ENCODE measurements around the gene ZBTB16. TPM values are rescaled to one million over a fixed set of nuclear protein-coding genes. Genes with fewer than 3 reads are reported as not detected.

Gene ZBTB16
- total RNA-seq, 2 experiments from 2014 or later = 19.1 to 20.6 TPM

- H3K36me3 Mint-ChIP-seq (ENCODE audit: low read depth) = no peaks in the 10 kb centered on the region
- DNase-seq (no peak), ATAC-seq (ENCODE audit: poor library complexity) (no peak)
- Histone ChIP-seq H3K27me3 (ENCODE audit: control insufficient read depth in 1 of 2, insufficient read depth in 2 of 2, low read length in 2 of 2) (no peaks in the 10 kb centered on the region), H3K36me3 (ENCODE audit: insufficient read depth, low read length) (no peaks in the 10 kb centered on the region), H3K27ac (ENCODE audit: low read depth in 1 of 2, low read length in 2 of 2) (no peak overlapping the region), H3K9me3 (ENCODE audit: control insufficient read depth in 1 of 2, insufficient read depth in 1 of 2, low read length in 2 of 2) (no peaks in the 10 kb centered on the region), H3K4me1 (ENCODE audit: insufficient read depth, low read length) (peaks cover 3% of the 10 kb centered on the region), H3K4me3 (ENCODE audit: low read length) (no peak overlapping the region)
- ChIA-PET CTCF (no interaction called here), POLR2A (no interaction called here)
- H3K27me3 Mint-ChIP-seq = no peaks in the 10 kb centered on the region
- H3K9me3 Mint-ChIP-seq = no peaks in the 10 kb centered on the region
- TF ChIP-seq CTCF (IDR thresholded peaks at IDR 0.05) = no peak
- intact Hi-C loops (cut with DNase I, micrococcal nuclease) = loop anchor here in 1 of 2 experiments (10.0 kb wide), 1 partner anchor 45 kb away; no protein-coding TSS in a partner anchor
- H3K4me1 Mint-ChIP-seq (ENCODE audit: low read depth) = peaks cover 18% of the 10 kb centered on the region
- no peak overlapping the region for H3K27ac Mint-ChIP-seq
- H3K4me3 Mint-ChIP-seq = no peak overlapping the region
Observed at GRCh38 chr11:114129699-114130098, 70.2 kb downstream of the ZBTB16 start.

GRCh38 chr11:114130115-114130576, 70.6 kb downstream of the ZBTB16 start:
- ChIA-PET POLR2A (interaction anchor here (0.7 kb wide), 1 partner anchor 56 kb away, joined by 3 read pairs; no protein-coding TSS in a partner anchor), CTCF (no interaction called here)
- no peak overlapping the region for H3K27ac Mint-ChIP-seq
- Histone ChIP-seq H3K4me1 (ENCODE audit: insufficient read depth, low read length) (peaks cover 3% of the 10 kb centered on the region), H3K27ac (ENCODE audit: low read depth in 1 of 2, low read length in 2 of 2) (no peak overlapping the region), H3K27me3 (ENCODE audit: control insufficient read depth in 1 of 2, insufficient read depth in 2 of 2, low read length in 2 of 2) (no peaks in the 10 kb centered on the region), H3K4me3 (ENCODE audit: low read length) (no peak overlapping the region), H3K9me3 (ENCODE audit: control insufficient read depth in 1 of 2, insufficient read depth in 1 of 2, low read length in 2 of 2) (no peaks in the 10 kb centered on the region), H3K36me3 (ENCODE audit: insufficient read depth, low read length) (no peaks in the 10 kb centered on the region)
- TF ChIP-seq CTCF (IDR thresholded peaks at IDR 0.05) = no peak
- H3K9me3 Mint-ChIP-seq = no peaks in the 10 kb centered on the region
- no peaks in the 10 kb centered on the region for H3K27me3 Mint-ChIP-seq
- DNase-seq = no peak
- H3K36me3 Mint-ChIP-seq (ENCODE audit: low read depth) = no peaks in the 10 kb centered on the region
- ATAC-seq (ENCODE audit: poor library complexity) = no peak
- peaks cover 19% of the 10 kb centered on the region for H3K4me1 Mint-ChIP-seq (ENCODE audit: low read depth)
- intact Hi-C loops (cut with DNase I, micrococcal nuclease) = no loop called here
- H3K4me3 Mint-ChIP-seq = no peak overlapping the region

- TF ChIP-seq CTCF (IDR thresholded peaks at IDR 0.05) = no peak
- Histone ChIP-seq H3K4me1 (ENCODE audit: insufficient read depth, low read length) (peaks cover 7% of the 10 kb centered on the region), H3K27me3 (ENCODE audit: control insufficient read depth in 1 of 2, insufficient read depth in 2 of 2, low read length in 2 of 2) (no peaks in the 10 kb centered on the region), H3K27ac (ENCODE audit: low read depth in 1 of 2, low read length in 2 of 2) (no peak overlapping the region), H3K4me3 (ENCODE audit: low read length) (no peak overlapping the region), H3K9me3 (ENCODE audit: control insufficient read depth in 1 of 2, insufficient read depth in 1 of 2, low read length in 2 of 2) (no peaks in the 10 kb centered on the region), H3K36me3 (ENCODE audit: insufficient read depth, low read length) (no peaks in the 10 kb centered on the region)
- Mint-ChIP-seq H3K36me3 (ENCODE audit: low read depth) (no peaks in the 10 kb centered on the region), H3K9me3 (no peaks in the 10 kb centered on the region), H3K4me1 (ENCODE audit: low read depth) (peaks cover 25% of the 10 kb centered on the region), H3K27me3 (no peaks in the 10 kb centered on the region), H3K4me3 (no peak overlapping the region), H3K27ac (no peak overlapping the region)
- no peak for DNase-seq
- CTCF ChIA-PET = interaction anchor here (0.7 kb wide), 1 partner anchor 57 kb away, joined by 3 read pairs; no protein-coding TSS in a partner anchor
- ATAC-seq (ENCODE audit: poor library complexity) = no peak
- POLR2A ChIA-PET = interaction anchor here (0.7 kb wide), 1 partner anchor 57 kb away, joined by 3 read pairs; no protein-coding TSS in a partner anchor
- intact Hi-C loops (cut with DNase I, micrococcal nuclease) = no loop called here
Observed at GRCh38 chr11:114130629-114131277, 71.2 kb downstream of the ZBTB16 start.
